Measurements from ENCODE around the gene SLC6A3. TPM values are rescaled to one million over a fixed set of nuclear protein-coding genes. Genes with fewer than 3 reads are reported as not detected.

Gene SLC6A3
- total and polyA plus RNA-seq, 4 donors, result 0.95 to 12.0 (median 1.5) TPM

GRCh38 chr5:1443991-1444360 is 1.3 kb downstream of the SLC6A3 start:
- Histone ChIP-seq H3K4me3 (ENCODE audit: low read depth, low read length) (no peak overlapping the region), H3K36me3 (ENCODE audit: control insufficient read depth, insufficient read depth, low read length) (no peaks in the 10 kb centered on the region), H3K27ac (ENCODE audit: low read depth, low read length) (no peak overlapping the region), H3K27me3 (ENCODE audit: control insufficient read depth, insufficient read depth, low read length) (peaks cover 68% of the 10 kb centered on the region), H3K4me1 (ENCODE audit: control insufficient read depth, insufficient read depth, low read length) (peaks cover 12% of the 10 kb centered on the region), H3K9me3 (ENCODE audit: control insufficient read depth, insufficient read depth, low read length) (peaks cover 2% of the 10 kb centered on the region)
- WGBS (ENCODE audit: insufficient coverage), result 57% methylated on average over 15 of the region's 15 CpGs
- DNase-seq (ENCODE audit: low read depth in 4 of 6, low spot score in 6 of 6), result no peak

- no peaks in the 10 kb centered on the region for H3K9me3 ChIP-seq (ENCODE audit: control insufficient read depth, insufficient read depth, low read length)
- no peaks in the 10 kb centered on the region for H3K36me3 ChIP-seq (ENCODE audit: control insufficient read depth, insufficient read depth, low read length)
- 82% methylated on average over 8 of the region's 9 CpGs for WGBS (ENCODE audit: insufficient coverage)
- no peak overlapping the region for H3K27ac ChIP-seq (ENCODE audit: low read depth, low read length)
- H3K27me3 ChIP-seq (ENCODE audit: control insufficient read depth, insufficient read depth, low read length), result peaks cover 63% of the 10 kb centered on the region
- H3K4me3 ChIP-seq (ENCODE audit: low read depth, low read length), result no peak overlapping the region
- H3K4me1 ChIP-seq (ENCODE audit: control insufficient read depth, insufficient read depth, low read length), result peaks cover 12% of the 10 kb centered on the region
- no peak for DNase-seq (ENCODE audit: low read depth in 4 of 6, low spot score in 6 of 6)
Measured at GRCh38 chr5:1443171-1443570, 2.1 kb downstream of the SLC6A3 start.

- WGBS (ENCODE audit: insufficient coverage), result 73% methylated on average over 36 of the region's 36 CpGs
- peaks cover 57% of the 10 kb centered on the region for H3K27me3 ChIP-seq (ENCODE audit: control insufficient read depth, insufficient read depth, low read length)
- H3K9me3 ChIP-seq (ENCODE audit: control insufficient read depth, insufficient read depth, low read length), result no peaks in the 10 kb centered on the region
- H3K36me3 ChIP-seq (ENCODE audit: control insufficient read depth, insufficient read depth, low read length), result no peaks in the 10 kb centered on the region
- H3K4me3 ChIP-seq (ENCODE audit: low read depth, low read length), result no peak overlapping the region
- H3K27ac ChIP-seq (ENCODE audit: low read depth, low read length), result no peak overlapping the region
- DNase-seq (ENCODE audit: low read depth in 4 of 6, low spot score in 6 of 6), result no peak
- peaks cover 12% of the 10 kb centered on the region for H3K4me1 ChIP-seq (ENCODE audit: control insufficient read depth, insufficient read depth, low read length)
Measured at GRCh38 chr5:1442222-1443145, 2.8 kb downstream of the SLC6A3 start.

GRCh38 chr5:1441166-1441865 is 3.9 kb downstream of the SLC6A3 start:
- H3K27me3 ChIP-seq (ENCODE audit: control insufficient read depth, insufficient read depth, low read length), result peaks cover 46% of the 10 kb centered on the region
- WGBS (ENCODE audit: insufficient coverage), result 93% methylated on average over 24 of the region's 24 CpGs
- peaks cover 12% of the 10 kb centered on the region for H3K4me1 ChIP-seq (ENCODE audit: control insufficient read depth, insufficient read depth, low read length)
- H3K27ac ChIP-seq (ENCODE audit: low read depth, low read length), result no peak overlapping the region
- H3K4me3 ChIP-seq (ENCODE audit: low read depth, low read length), result no peak overlapping the region
- no peaks in the 10 kb centered on the region for H3K36me3 ChIP-seq (ENCODE audit: control insufficient read depth, insufficient read depth, low read length)
- H3K9me3 ChIP-seq (ENCODE audit: control insufficient read depth, insufficient read depth, low read length), result no peaks in the 10 kb centered on the region
- no peak for DNase-seq (ENCODE audit: low read depth in 4 of 6, low spot score in 6 of 6)

GRCh38 chr5:1440098-1440493 is 5.1 kb downstream of the SLC6A3 start:
- no peaks in the 10 kb centered on the region for H3K9me3 ChIP-seq (ENCODE audit: control insufficient read depth, insufficient read depth, low read length)
- no peak for DNase-seq (ENCODE audit: low read depth in 4 of 6, low spot score in 6 of 6)
- peaks cover 8% of the 10 kb centered on the region for H3K4me1 ChIP-seq (ENCODE audit: control insufficient read depth, insufficient read depth, low read length)
- no peak overlapping the region for H3K4me3 ChIP-seq (ENCODE audit: low read depth, low read length)
- WGBS (ENCODE audit: insufficient coverage), result 100% methylated on average over 2 of the region's 3 CpGs
- H3K27ac ChIP-seq (ENCODE audit: low read depth, low read length), result no peak overlapping the region
- H3K27me3 ChIP-seq (ENCODE audit: control insufficient read depth, insufficient read depth, low read length), result peaks cover 37% of the 10 kb centered on the region
- no peaks in the 10 kb centered on the region for H3K36me3 ChIP-seq (ENCODE audit: control insufficient read depth, insufficient read depth, low read length)

- Histone ChIP-seq H3K9me3 (ENCODE audit: control insufficient read depth, insufficient read depth, low read length) (no peaks in the 10 kb centered on the region), H3K36me3 (ENCODE audit: control insufficient read depth, insufficient read depth, low read length) (no peaks in the 10 kb centered on the region), H3K27ac (ENCODE audit: low read depth, low read length) (no peak overlapping the region), H3K27me3 (ENCODE audit: control insufficient read depth, insufficient read depth, low read length) (peaks cover 32% of the 10 kb centered on the region), H3K4me3 (ENCODE audit: low read depth, low read length) (no peak overlapping the region), H3K4me1 (ENCODE audit: control insufficient read depth, insufficient read depth, low read length) (peaks cover 3% of the 10 kb centered on the region)
- DNase-seq (ENCODE audit: low read depth in 4 of 6, low spot score in 6 of 6), result no peak
- WGBS (ENCODE audit: insufficient coverage), result 84% methylated on average over 15 of the region's 15 CpGs
Measured at GRCh38 chr5:1439388-1440097, 5.7 kb downstream of the SLC6A3 start.

- H3K27ac ChIP-seq (ENCODE audit: low read depth, low read length), result no peak overlapping the region
- 91% methylated on average over 18 of the region's 21 CpGs for WGBS (ENCODE audit: insufficient coverage)
- H3K9me3 ChIP-seq (ENCODE audit: control insufficient read depth, insufficient read depth, low read length), result no peaks in the 10 kb centered on the region
- H3K36me3 ChIP-seq (ENCODE audit: control insufficient read depth, insufficient read depth, low read length), result no peaks in the 10 kb centered on the region
- no peaks in the 10 kb centered on the region for H3K4me1 ChIP-seq (ENCODE audit: control insufficient read depth, insufficient read depth, low read length)
- no peak for DNase-seq (ENCODE audit: low read depth in 4 of 6, low spot score in 6 of 6)
- peaks cover 26% of the 10 kb centered on the region for H3K27me3 ChIP-seq (ENCODE audit: control insufficient read depth, insufficient read depth, low read length)
- no peak overlapping the region for H3K4me3 ChIP-seq (ENCODE audit: low read depth, low read length)
Measured at GRCh38 chr5:1438871-1439270, 6.4 kb downstream of the SLC6A3 start.

- no peak for DNase-seq (ENCODE audit: low read depth in 4 of 6, low spot score in 6 of 6)
- Histone ChIP-seq H3K9me3 (ENCODE audit: control insufficient read depth, insufficient read depth, low read length) (no peaks in the 10 kb centered on the region), H3K27ac (ENCODE audit: low read depth, low read length) (no peak overlapping the region), H3K4me1 (ENCODE audit: control insufficient read depth, insufficient read depth, low read length) (no peaks in the 10 kb centered on the region), H3K27me3 (ENCODE audit: control insufficient read depth, insufficient read depth, low read length) (peaks cover 17% of the 10 kb centered on the region), H3K36me3 (ENCODE audit: control insufficient read depth, insufficient read depth, low read length) (no peaks in the 10 kb centered on the region), H3K4me3 (ENCODE audit: low read depth, low read length) (no peak overlapping the region)
- WGBS (ENCODE audit: insufficient coverage), result 91% methylated on average over 20 of the region's 25 CpGs
Measured at GRCh38 chr5:1437876-1438559, 7.2 kb downstream of the SLC6A3 start.

- no peaks in the 10 kb centered on the region for H3K4me1 ChIP-seq (ENCODE audit: control insufficient read depth, insufficient read depth, low read length)
- no peaks in the 10 kb centered on the region for H3K36me3 ChIP-seq (ENCODE audit: control insufficient read depth, insufficient read depth, low read length)
- WGBS (ENCODE audit: insufficient coverage), result 60% methylated on average over 11 of the region's 11 CpGs
- no peaks in the 10 kb centered on the region for H3K9me3 ChIP-seq (ENCODE audit: control insufficient read depth, insufficient read depth, low read length)
- no peak for DNase-seq (ENCODE audit: low read depth in 4 of 6, low spot score in 6 of 6)
- no peak overlapping the region for H3K4me3 ChIP-seq (ENCODE audit: low read depth, low read length)
- H3K27ac ChIP-seq (ENCODE audit: low read depth, low read length), result no peak overlapping the region
- peaks cover 10% of the 10 kb centered on the region for H3K27me3 ChIP-seq (ENCODE audit: control insufficient read depth, insufficient read depth, low read length)
Measured at GRCh38 chr5:1437226-1437829, 7.9 kb downstream of the SLC6A3 start.
